WERI-Rb-1 (cell line): ENCODE data around the gene PHF19.
A peak's percentile ranks its signal among the peaks of the same experiment; 100 is the strongest.

Source experiments
- DNase-seq: peaks from one replicate; pipeline ENCODE4 v3.0.0-alpha.2; 2020
- H3K27ac ChIP-seq: fragments of 250-450 bp; sonication (Bioruptor Pico); 2 replicates; pipeline ENCODE4 v1.5.1; 2020; ENCODE audit warnings: mild to moderate bottlenecking, moderate library complexity
- H3K27me3 ChIP-seq: fragments of 250-450 bp; sonication (Bioruptor Pico); 2 replicates; pipeline ENCODE4 v1.5.1; 2021; ENCODE audit warnings: mild to moderate bottlenecking, low read depth, moderate library complexity; ENCODE audit not compliant: insufficient read depth, severe bottlenecking
- H3K36me3 ChIP-seq: fragments of 250-450 bp; sonication (Bioruptor Pico); 2 replicates; pipeline ENCODE4 v1.5.1; 2020; ENCODE audit warnings: mild to moderate bottlenecking, moderate library complexity
- H3K4me3 ChIP-seq: 2 replicates; pipeline ENCODE4 v1.5.1; 2011; ENCODE audit warnings: low read depth, mild to moderate bottlenecking, control low read depth, low read length
- H3K9me3 ChIP-seq: fragments of 250-450 bp; sonication (Bioruptor Pico); 2 replicates; pipeline ENCODE4 v1.5.1; 2021; ENCODE audit warnings: mild to moderate bottlenecking, moderate library complexity; ENCODE audit not compliant: severe bottlenecking
- TF ChIP-seq, protein P1 (sequence below): IDR thresholded peaks from 2 replicates; pipeline ENCODE4 v1.5.1; 2011; ENCODE audit warnings: low read depth, mild to moderate bottlenecking, control low read depth, inconsistent platforms, low read length

The PHF19 gene

DNA sequence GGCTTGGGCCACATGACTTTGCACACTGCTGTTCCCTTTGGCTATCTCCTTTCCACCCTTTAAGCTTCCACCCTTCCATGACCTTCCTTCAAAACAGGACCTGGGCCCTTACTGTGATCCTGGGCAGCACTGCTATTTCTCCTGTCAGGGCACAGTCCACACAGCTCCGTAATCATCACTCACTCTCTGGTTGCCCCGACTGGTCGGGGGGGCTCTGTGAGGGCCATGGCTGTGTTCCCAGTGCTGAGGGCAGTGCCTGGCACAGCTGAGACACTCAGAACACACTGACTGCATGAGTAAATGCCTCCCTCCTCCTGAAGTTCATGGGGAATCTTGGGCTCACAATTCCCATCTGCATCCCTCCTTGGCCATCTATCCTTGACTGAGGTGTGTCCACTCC, 37.4 kb upstream of the PHF19 start:
- Histone ChIP-seq H3K9me3 (no peaks in the 10 kb centered on the region), H3K36me3 (no peaks in the 10 kb centered on the region), H3K27me3 (no peaks in the 10 kb centered on the region), H3K27ac (no peak overlapping the region), H3K4me3 (no peak overlapping the region)
- no peak for DNase-seq
- TF ChIP-seq, protein P1, sequence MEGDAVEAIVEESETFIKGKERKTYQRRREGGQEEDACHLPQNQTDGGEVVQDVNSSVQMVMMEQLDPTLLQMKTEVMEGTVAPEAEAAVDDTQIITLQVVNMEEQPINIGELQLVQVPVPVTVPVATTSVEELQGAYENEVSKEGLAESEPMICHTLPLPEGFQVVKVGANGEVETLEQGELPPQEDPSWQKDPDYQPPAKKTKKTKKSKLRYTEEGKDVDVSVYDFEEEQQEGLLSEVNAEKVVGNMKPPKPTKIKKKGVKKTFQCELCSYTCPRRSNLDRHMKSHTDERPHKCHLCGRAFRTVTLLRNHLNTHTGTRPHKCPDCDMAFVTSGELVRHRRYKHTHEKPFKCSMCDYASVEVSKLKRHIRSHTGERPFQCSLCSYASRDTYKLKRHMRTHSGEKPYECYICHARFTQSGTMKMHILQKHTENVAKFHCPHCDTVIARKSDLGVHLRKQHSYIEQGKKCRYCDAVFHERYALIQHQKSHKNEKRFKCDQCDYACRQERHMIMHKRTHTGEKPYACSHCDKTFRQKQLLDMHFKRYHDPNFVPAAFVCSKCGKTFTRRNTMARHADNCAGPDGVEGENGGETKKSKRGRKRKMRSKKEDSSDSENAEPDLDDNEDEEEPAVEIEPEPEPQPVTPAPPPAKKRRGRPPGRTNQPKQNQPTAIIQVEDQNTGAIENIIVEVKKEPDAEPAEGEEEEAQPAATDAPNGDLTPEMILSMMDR = no peak

- Histone ChIP-seq H3K36me3 (no peaks in the 10 kb centered on the region), H3K27ac (no peak overlapping the region), H3K9me3 (no peaks in the 10 kb centered on the region), H3K4me3 (no peak overlapping the region), H3K27me3 (no peaks in the 10 kb centered on the region)
- TF ChIP-seq, protein P1 = no peak
- no peak for DNase-seq
Measured at GRCh38 chr9:120913647-120914264, 36.8 kb upstream of the PHF19 start.

GRCh38 chr9:120912958-120913646, 36.1 kb upstream of the PHF19 start:
- TF ChIP-seq, protein P1 = no peak
- no peaks in the 10 kb centered on the region for H3K9me3 ChIP-seq
- no peak overlapping the region for H3K4me3 ChIP-seq
- peak; percentile 48 for DNase-seq
- H3K36me3 ChIP-seq = no peaks in the 10 kb centered on the region
- H3K27me3 ChIP-seq = no peaks in the 10 kb centered on the region
- H3K27ac ChIP-seq = no peak overlapping the region

- no peak for DNase-seq
- H3K36me3 ChIP-seq = no peaks in the 10 kb centered on the region
- H3K27me3 ChIP-seq = no peaks in the 10 kb centered on the region
- H3K9me3 ChIP-seq = no peaks in the 10 kb centered on the region
- no peak overlapping the region for H3K4me3 ChIP-seq
- TF ChIP-seq, protein P1 = no peak
- H3K27ac ChIP-seq = no peak overlapping the region
Measured at GRCh38 chr9:120911295-120911837, 34.4 kb upstream of the PHF19 start.

DNA sequence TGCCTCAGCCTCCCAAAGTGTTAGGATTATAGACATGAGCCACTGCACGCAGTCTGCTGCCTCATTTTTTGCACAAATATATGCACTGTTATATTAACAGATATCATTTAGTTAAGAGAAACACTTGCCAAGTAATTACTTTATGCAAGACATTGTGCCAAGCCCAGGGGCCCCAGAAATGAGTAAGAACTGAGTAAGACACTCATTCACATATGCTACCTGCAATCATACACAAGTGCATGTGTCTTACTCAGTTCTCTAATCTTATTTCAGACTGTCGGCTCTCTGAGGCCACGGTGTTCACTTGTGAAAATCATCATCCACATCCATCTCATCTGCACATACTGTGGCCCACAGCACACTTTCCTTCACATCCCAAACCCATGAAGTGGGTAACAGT, 33.7 kb upstream of the PHF19 start:
- H3K27ac ChIP-seq = no peak overlapping the region
- DNase-seq = no peak
- no peaks in the 10 kb centered on the region for H3K27me3 ChIP-seq
- TF ChIP-seq, protein P1 = no peak
- no peaks in the 10 kb centered on the region for H3K36me3 ChIP-seq
- no peak overlapping the region for H3K4me3 ChIP-seq
- no peaks in the 10 kb centered on the region for H3K9me3 ChIP-seq
